HepG2 (cell line): ENCODE measurements around the gene LAPTM4A. TPM values are rescaled to one million over a fixed set of nuclear protein-coding genes. Genes with fewer than 3 reads are reported as not detected.
A peak's percentile ranks its signal among the peaks of the same experiment; 100 is the strongest.

ENCODE experiments used
- CCAR2 ChIP-seq: fragments of 200-400 bp; formaldehyde crosslinking; optimal IDR thresholded peaks from 2 replicates; pipeline ENCODE3; 2018; ENCODE audit warnings: low read depth, mild to moderate bottlenecking, low read length, moderate library complexity
- CHCHD3 ChIP-seq: sonication (generic); formaldehyde crosslinking; IDR thresholded peaks from 2 replicates; pipeline ENCODE4 v1.8.0; 2022; ENCODE audit warnings: mild to moderate bottlenecking, missing genetic modification reagents, moderate library complexity
- ELF1 ChIP-seq: sonication (generic); formaldehyde crosslinking; IDR thresholded peaks from 2 replicates; pipeline ENCODE4 v1.4.0; 2020; ENCODE audit warnings: missing genetic modification reagents
- FLYWCH1 ChIP-seq: sonication (generic); formaldehyde crosslinking; IDR thresholded peaks from 2 replicates; pipeline ENCODE4 v1.8.1; 2023; ENCODE audit warnings: mild to moderate bottlenecking, missing genetic modification reagents
- FOXO1 ChIP-seq: sonication (generic); formaldehyde crosslinking; IDR thresholded peaks from 2 replicates; pipeline ENCODE4 v1.4.0; 2020; ENCODE audit warnings: missing genetic modification reagents
- ISL2 ChIP-seq: sonication (generic); formaldehyde crosslinking; IDR thresholded peaks from 2 replicates; pipeline ENCODE4 v1.5.0; 2020; ENCODE audit warnings: missing genetic modification reagents
- NFKB2 ChIP-seq: sonication (generic); formaldehyde crosslinking; IDR thresholded peaks from 2 replicates; pipeline ENCODE4 v1.4.0; 2020; ENCODE audit warnings: missing genetic modification reagents, borderline replicate concordance
- SMAD3 ChIP-seq: sonication (generic); formaldehyde crosslinking; IDR thresholded peaks from 2 replicates; pipeline ENCODE4 v1.4.0; 2020; ENCODE audit warnings: missing genetic modification reagents
- SNRNP70 ChIP-seq: fragments of 200-400 bp; formaldehyde crosslinking; IDR thresholded peaks from 2 replicates; pipeline ENCODE4 v1.6.1; 2017; ENCODE audit warnings: mild to moderate bottlenecking, low read depth, low read length, moderate library complexity
- THAP11 ChIP-seq: IDR thresholded peaks from 2 replicates; pipeline ENCODE4 v1.6.1; 2016; ENCODE audit warnings: missing biosample characterization, missing genetic modification reagents
- ZFY ChIP-seq: sonication (generic); formaldehyde crosslinking; IDR thresholded peaks from 2 replicates; pipeline ENCODE4 v1.4.0; 2020; ENCODE audit warnings: missing genetic modification reagents
- ZNF143 ChIP-seq: sonication (generic); formaldehyde crosslinking; IDR thresholded peaks from 2 replicates; pipeline ENCODE4 v1.4.0; 2020; ENCODE audit warnings: missing genetic modification reagents
- ZNF17 ChIP-seq: sonication (generic); formaldehyde crosslinking; IDR thresholded peaks from 2 replicates; pipeline ENCODE4 v1.5.0; 2020; ENCODE audit warnings: mild to moderate bottlenecking, missing genetic modification reagents
- ZNF20 ChIP-seq: sonication (generic); formaldehyde crosslinking; IDR thresholded peaks from 2 replicates; pipeline ENCODE4 v1.4.0; 2020; ENCODE audit warnings: mild to moderate bottlenecking, moderate library complexity, missing genetic modification reagents
- ZNF230 ChIP-seq: sonication (generic); formaldehyde crosslinking; IDR thresholded peaks from 2 replicates; pipeline ENCODE4 v1.4.0; 2020; ENCODE audit warnings: mild to moderate bottlenecking, missing genetic modification reagents
- ZNF513 ChIP-seq: sonication (generic); formaldehyde crosslinking; conservative IDR thresholded peaks from 2 replicates; pipeline ENCODE4 v1.5.0; 2020; ENCODE audit warnings: missing genetic modification reagents
- polyA plus RNA-seq, 8 experiments: library from polyadenylated mRNA; depleted of rRNA in 3 of 8; stranded (reverse) in 7 of 8; unstranded in 1 of 8; fragments of >200 nt; fragmentation: Illumina TruSeq in 4 of 8; extraction: Trizol in 4 of 8; gene quantifications; 2 replicates each; pipeline versions ENCODE4 v1.2.1 to v1.2.3, GENCODE V29; 2011 to 2016; ENCODE audit warnings: low read depth in 4 of 8, missing spikeins in 1 of 8, mixed read lengths in 1 of 8; ENCODE audit not compliant: insufficient read depth in 1 of 8
- total RNA-seq, 5 experiments: library from RNA; depleted of rRNA; stranded (reverse); fragments of >200 nt; fragmentation: Illumina TruSeq; extraction: Trizol; gene quantifications; 2 replicates each; pipeline ENCODE4 v1.2.3, GENCODE V29; 2016; ENCODE audit warnings: low read depth in 1 of 5
- TF ChIP-seq, protein P1 (sequence below): IDR thresholded peaks from 2 replicates; pipeline ENCODE4 v1.6.1; 2016; ENCODE audit warnings: missing genetic modification reagents, missing compliant biosample characterization
- TF ChIP-seq, protein P2 (sequence below): sonication (generic); formaldehyde crosslinking; IDR thresholded peaks from 2 replicates; pipeline ENCODE4 v1.4.0; 2020; ENCODE audit warnings: missing genetic modification reagents, mild to moderate bottlenecking, borderline replicate concordance
- TF ChIP-seq, protein P3 (sequence below): sonication (generic); formaldehyde crosslinking; IDR thresholded peaks from 2 replicates; pipeline ENCODE4 v1.5.1; 2020; ENCODE audit warnings: mild to moderate bottlenecking, missing genetic modification reagents
- TF ChIP-seq, protein P4 (sequence below): IDR thresholded peaks from 2 replicates; pipeline ENCODE4 v1.6.1; 2016; ENCODE audit warnings: mild to moderate bottlenecking
- TF ChIP-seq, protein P5 (sequence below): sonication (generic); formaldehyde crosslinking; IDR thresholded peaks from 2 replicates; pipeline ENCODE4 v1.4.0; 2020; ENCODE audit warnings: mild to moderate bottlenecking, missing genetic modification reagents

Gene LAPTM4A
- total and polyA plus RNA-seq, 2 of the 13 experiments (the other 11 are each of a cell fraction or from before 2014, with no cell fraction given) = 116 to 558 TPM

- TF ChIP-seq CCAR2 = no peak
- TF ChIP-seq ZNF17 (CRISPR knock-in tag) = no peak
- no peak for TF ChIP-seq ZNF143 (CRISPR knock-in tag)
- TF ChIP-seq, protein P1, sequence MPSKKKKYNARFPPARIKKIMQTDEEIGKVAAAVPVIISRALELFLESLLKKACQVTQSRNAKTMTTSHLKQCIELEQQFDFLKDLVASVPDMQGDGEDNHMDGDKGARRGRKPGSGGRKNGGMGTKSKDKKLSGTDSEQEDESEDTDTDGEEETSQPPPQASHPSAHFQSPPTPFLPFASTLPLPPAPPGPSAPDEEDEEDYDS (CRISPR knock-in tag) = no peak; the same call in none of the 2 replicates
- TF ChIP-seq ZNF513 (CRISPR knock-in tag) = no peak
- peak; percentile 60; the same call in 1 of the 2 replicates for TF ChIP-seq SMAD3 (CRISPR knock-in tag)
- TF ChIP-seq, protein P2, sequence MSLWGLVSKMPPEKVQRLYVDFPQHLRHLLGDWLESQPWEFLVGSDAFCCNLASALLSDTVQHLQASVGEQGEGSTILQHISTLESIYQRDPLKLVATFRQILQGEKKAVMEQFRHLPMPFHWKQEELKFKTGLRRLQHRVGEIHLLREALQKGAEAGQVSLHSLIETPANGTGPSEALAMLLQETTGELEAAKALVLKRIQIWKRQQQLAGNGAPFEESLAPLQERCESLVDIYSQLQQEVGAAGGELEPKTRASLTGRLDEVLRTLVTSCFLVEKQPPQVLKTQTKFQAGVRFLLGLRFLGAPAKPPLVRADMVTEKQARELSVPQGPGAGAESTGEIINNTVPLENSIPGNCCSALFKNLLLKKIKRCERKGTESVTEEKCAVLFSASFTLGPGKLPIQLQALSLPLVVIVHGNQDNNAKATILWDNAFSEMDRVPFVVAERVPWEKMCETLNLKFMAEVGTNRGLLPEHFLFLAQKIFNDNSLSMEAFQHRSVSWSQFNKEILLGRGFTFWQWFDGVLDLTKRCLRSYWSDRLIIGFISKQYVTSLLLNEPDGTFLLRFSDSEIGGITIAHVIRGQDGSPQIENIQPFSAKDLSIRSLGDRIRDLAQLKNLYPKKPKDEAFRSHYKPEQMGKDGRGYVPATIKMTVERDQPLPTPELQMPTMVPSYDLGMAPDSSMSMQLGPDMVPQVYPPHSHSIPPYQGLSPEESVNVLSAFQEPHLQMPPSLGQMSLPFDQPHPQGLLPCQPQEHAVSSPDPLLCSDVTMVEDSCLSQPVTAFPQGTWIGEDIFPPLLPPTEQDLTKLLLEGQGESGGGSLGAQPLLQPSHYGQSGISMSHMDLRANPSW (CRISPR knock-in tag) = no peak
- TF ChIP-seq FOXO1 (CRISPR knock-in tag) = peak; percentile 55; the same call in 1 of the 2 replicates
- TF ChIP-seq, protein P3, sequence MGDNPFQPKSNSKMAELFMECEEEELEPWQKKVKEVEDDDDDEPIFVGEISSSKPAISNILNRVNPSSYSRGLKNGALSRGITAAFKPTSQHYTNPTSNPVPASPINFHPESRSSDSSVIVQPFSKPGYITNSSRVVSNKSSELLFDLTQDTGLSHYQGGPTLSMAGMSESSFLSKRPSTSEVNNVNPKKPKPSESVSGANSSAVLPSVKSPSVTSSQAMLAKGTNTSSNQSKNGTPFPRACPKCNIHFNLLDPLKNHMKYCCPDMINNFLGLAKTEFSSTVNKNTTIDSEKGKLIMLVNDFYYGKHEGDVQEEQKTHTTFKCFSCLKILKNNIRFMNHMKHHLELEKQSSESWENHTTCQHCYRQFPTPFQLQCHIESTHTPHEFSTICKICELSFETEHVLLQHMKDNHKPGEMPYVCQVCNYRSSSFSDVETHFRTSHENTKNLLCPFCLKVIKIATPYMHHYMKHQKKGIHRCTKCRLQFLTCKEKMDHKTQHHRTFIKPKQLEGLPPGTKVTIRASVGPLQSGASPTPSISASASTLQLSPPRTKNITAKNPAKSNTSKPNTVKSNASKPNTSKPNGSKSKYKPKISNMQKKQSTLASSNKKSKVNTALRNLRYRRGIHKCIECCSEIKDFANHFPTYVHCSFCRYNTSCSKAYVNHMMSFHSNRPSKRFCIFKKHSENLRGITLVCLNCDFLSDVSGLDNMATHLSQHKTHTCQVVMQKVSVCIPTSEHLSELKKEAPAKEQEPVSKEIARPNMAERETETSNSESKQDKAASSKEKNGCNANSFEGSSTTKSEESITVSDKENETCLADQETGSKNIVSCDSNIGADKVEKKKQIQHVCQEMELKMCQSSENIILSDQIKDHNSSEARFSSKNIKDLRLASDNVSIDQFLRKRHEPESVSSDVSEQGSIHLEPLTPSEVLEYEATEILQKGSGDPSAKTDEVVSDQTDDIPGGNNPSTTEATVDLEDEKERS (CRISPR knock-in tag) = no peak
- TF ChIP-seq ELF1 (CRISPR knock-in tag) = 0 out of 2 replicates have a peak, but pooled peaks have one; percentile 12
- 0 out of 2 replicates have a peak, but pooled peaks have one; percentile 12 for TF ChIP-seq THAP11 (CRISPR knock-in tag)
- no peak for TF ChIP-seq FLYWCH1 (CRISPR knock-in tag)
- TF ChIP-seq ZNF230 (CRISPR knock-in tag) = no peak
- peak; percentile 87; the same call in 1 of the 2 replicates for TF ChIP-seq ISL2 (CRISPR knock-in tag)
- no peak for TF ChIP-seq NFKB2 (CRISPR knock-in tag)
- TF ChIP-seq, protein P4, sequence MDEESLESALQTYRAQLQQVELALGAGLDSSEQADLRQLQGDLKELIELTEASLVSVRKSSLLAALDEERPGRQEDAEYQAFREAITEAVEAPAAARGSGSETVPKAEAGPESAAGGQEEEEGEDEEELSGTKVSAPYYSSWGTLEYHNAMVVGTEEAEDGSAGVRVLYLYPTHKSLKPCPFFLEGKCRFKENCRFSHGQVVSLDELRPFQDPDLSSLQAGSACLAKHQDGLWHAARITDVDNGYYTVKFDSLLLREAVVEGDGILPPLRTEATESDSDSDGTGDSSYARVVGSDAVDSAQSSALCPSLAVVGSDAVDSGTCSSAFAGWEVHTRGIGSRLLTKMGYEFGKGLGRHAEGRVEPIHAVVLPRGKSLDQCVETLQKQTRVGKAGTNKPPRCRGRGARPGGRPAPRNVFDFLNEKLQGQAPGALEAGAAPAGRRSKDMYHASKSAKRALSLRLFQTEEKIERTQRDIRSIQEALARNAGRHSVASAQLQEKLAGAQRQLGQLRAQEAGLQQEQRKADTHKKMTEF = peak; percentile 59
- no peak for TF ChIP-seq CHCHD3
- TF ChIP-seq ZFY (CRISPR knock-in tag) = peak; percentile 37; the same call in 1 of the 2 replicates
- no peak for TF ChIP-seq SNRNP70
- TF ChIP-seq, protein P5, sequence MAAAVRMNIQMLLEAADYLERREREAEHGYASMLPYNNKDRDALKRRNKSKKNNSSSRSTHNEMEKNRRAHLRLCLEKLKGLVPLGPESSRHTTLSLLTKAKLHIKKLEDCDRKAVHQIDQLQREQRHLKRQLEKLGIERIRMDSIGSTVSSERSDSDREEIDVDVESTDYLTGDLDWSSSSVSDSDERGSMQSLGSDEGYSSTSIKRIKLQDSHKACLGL = no peak
- no peak for TF ChIP-seq ZNF20 (CRISPR knock-in tag)
Observed at GRCh38 chr2:20005067-20005627, 46.3 kb downstream of the LAPTM4A start (continued).
